Gastroesophageal sphincter (tissue), 3 donors: ENCODE measurements around the gene MYOM1.

ENCODE experiments used
- EP300 ChIP-seq: sonication (generic); formaldehyde crosslinking; IDR thresholded peaks from one replicate; pipeline ENCODE4 v1.6.1; 2017; ENCODE audit warnings: antibody characterized with exemption, mild to moderate bottlenecking
- TF ChIP-seq, protein P1 (sequence below), 4 experiments: fragments of 200-600 bp in 2 of 4; fragments of 450-650 bp in 2 of 4; sonication (generic) in 1 of 4; IDR thresholded peaks; one replicate each; pipeline ENCODE4 v1.5.1; 2017 to 2019; ENCODE audit warnings: antibody characterized with exemption in 4 of 4, mild to moderate bottlenecking in 2 of 4, moderate library complexity in 2 of 4

DNA sequence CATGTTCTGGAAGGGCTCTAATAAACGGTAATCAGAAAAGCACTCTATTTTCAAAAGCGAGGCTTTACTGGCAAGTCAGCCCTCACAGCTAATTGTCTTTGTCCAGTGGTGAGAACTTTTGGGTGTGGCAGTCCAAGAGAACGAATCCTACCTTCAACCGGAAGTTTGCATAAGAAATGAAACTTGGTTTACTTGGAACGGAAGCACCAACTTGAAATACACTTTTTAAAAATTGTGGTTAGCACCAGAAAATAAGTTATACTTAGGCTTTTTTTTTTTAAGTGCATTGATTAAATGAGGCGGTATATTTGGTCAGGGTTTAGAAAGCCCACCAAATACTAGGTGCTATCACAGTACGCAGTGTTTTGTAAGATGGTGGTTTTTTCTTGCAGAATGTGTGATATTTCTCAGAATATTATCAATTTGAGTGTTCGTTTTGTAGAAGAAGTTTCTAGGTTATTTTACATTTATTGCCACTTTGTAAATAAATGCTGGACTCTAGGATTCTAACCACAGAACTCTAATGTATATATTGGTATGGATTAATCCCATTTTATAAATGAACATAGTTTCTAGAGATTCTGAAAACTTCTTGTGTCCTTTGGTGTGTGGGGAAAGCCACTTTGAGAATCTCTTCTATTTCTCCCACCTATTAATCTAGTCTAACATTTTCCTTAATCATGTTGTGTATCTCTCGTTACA lies 29.0 kb upstream of the MYOM1 start:
- TF ChIP-seq, protein P1, sequence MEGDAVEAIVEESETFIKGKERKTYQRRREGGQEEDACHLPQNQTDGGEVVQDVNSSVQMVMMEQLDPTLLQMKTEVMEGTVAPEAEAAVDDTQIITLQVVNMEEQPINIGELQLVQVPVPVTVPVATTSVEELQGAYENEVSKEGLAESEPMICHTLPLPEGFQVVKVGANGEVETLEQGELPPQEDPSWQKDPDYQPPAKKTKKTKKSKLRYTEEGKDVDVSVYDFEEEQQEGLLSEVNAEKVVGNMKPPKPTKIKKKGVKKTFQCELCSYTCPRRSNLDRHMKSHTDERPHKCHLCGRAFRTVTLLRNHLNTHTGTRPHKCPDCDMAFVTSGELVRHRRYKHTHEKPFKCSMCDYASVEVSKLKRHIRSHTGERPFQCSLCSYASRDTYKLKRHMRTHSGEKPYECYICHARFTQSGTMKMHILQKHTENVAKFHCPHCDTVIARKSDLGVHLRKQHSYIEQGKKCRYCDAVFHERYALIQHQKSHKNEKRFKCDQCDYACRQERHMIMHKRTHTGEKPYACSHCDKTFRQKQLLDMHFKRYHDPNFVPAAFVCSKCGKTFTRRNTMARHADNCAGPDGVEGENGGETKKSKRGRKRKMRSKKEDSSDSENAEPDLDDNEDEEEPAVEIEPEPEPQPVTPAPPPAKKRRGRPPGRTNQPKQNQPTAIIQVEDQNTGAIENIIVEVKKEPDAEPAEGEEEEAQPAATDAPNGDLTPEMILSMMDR (IDR thresholded peaks at IDR 0.05): no peak
- no peak for TF ChIP-seq EP300
